Epidermal melanocyte (primary cell): ENCODE data around the gene IL1RAPL1.

Experiments
- DNase-seq: peaks from one replicate; pipeline ENCODE4 v3.0.0; 2011; ENCODE audit warnings: low spot score; ENCODE audit not compliant: insufficient read length

IL1RAPL1 gene

GRCh38 chrX:29496636-29497180 is 909.5 kb downstream of the IL1RAPL1 start:
- no peak for DNase-seq

- no peak for DNase-seq
These were observed 919.5 kb downstream of the IL1RAPL1 start for GRCh38 chrX:29506729-29507128.

GRCh38 chrX:29518100-29518499 is 930.9 kb downstream of the IL1RAPL1 start:
- DNase-seq: no peak

- DNase-seq: no peak
These were observed 941.0 kb downstream of the IL1RAPL1 start for GRCh38 chrX:29528281-29528680.

- DNase-seq: no peak
These were observed 943.3 kb downstream of the IL1RAPL1 start for GRCh38 chrX:29530501-29530900.

- DNase-seq: no peak
These were observed 944.1 kb downstream of the IL1RAPL1 start for GRCh38 chrX:29531336-29531735.

GRCh38 chrX:29535212-29536162 is 948.2 kb downstream of the IL1RAPL1 start:
- no peak for DNase-seq

GRCh38 chrX:29541038-29541437 is 953.8 kb downstream of the IL1RAPL1 start:
- DNase-seq: no peak

- DNase-seq: no peak
These were observed 954.9 kb downstream of the IL1RAPL1 start for GRCh38 chrX:29542152-29542551.

GRCh38 chrX:29545878-29546277 is 958.6 kb downstream of the IL1RAPL1 start:
- DNase-seq: no peak

GRCh38 chrX:29547877-29548276 is 960.6 kb downstream of the IL1RAPL1 start:
- no peak for DNase-seq

- DNase-seq: no peak
These were observed 966.3 kb downstream of the IL1RAPL1 start for GRCh38 chrX:29553542-29553941.

- no peak for DNase-seq
These were observed 968.3 kb downstream of the IL1RAPL1 start for GRCh38 chrX:29555465-29556091.

GRCh38 chrX:29560065-29560464 is 972.8 kb downstream of the IL1RAPL1 start:
- DNase-seq: no peak

GRCh38 chrX:29561417-29561816 is 974.2 kb downstream of the IL1RAPL1 start:
- DNase-seq: no peak

- no peak for DNase-seq
These were observed 993.3 kb downstream of the IL1RAPL1 start for GRCh38 chrX:29580560-29580959.

- DNase-seq: no peak
These were observed 994.0 kb downstream of the IL1RAPL1 start for GRCh38 chrX:29581223-29581622.

GRCh38 chrX:29587107-29587506 is 999.9 kb downstream of the IL1RAPL1 start:
- no peak for DNase-seq

- no peak for DNase-seq
These were observed 1003.7 kb downstream of the IL1RAPL1 start for GRCh38 chrX:29590921-29591320.

GRCh38 chrX:29604381-29604780 is 1017.1 kb downstream of the IL1RAPL1 start:
- DNase-seq: no peak

- no peak for DNase-seq
These were observed 1030.0 kb downstream of the IL1RAPL1 start for GRCh38 chrX:29617276-29617675.

- no peak for DNase-seq
These were observed 1030.5 kb downstream of the IL1RAPL1 start for GRCh38 chrX:29617725-29618124.
